Loucy (cell line): ENCODE results near the gene KRABD2.

Source experiments
- CTCF ChIP-seq: fragments of 200-600 bp; sonication (generic); conservative IDR thresholded peaks from 2 replicates; pipeline ENCODE4 v1.5.1; 2014; ENCODE audit warnings: mild to moderate bottlenecking, antibody characterized with exemption, low read length
- EZH2phosphoT487 ChIP-seq: fragments of 200-600 bp; IDR thresholded peaks from 2 replicates; pipeline ENCODE4 v1.6.1; 2018; ENCODE audit warnings: antibody characterized with exemption, mild to moderate bottlenecking, moderate library complexity, borderline replicate concordance

- TF ChIP-seq CTCF (no peak), EZH2phosphoT487 (no peak)
Measured at GRCh38 chr17:8418471-8418870, 42.0 kb upstream of the KRABD2 start.
